ENCODE results near the gene SP7. TPM values are rescaled to one million over a fixed set of nuclear protein-coding genes. Genes with fewer than 3 reads are reported as not detected.
A peak's percentile ranks its signal among the peaks of the same experiment; 100 is the strongest.

The SP7 gene
- total and polyA plus RNA-seq, 9 of the 15 experiments (the other 6 are each of a cell fraction or from before 2014, with no cell fraction given) = 0.04 TPM; not detected in 8

- TF ChIP-seq HNRNPK (IDR thresholded peaks at IDR 0.05; ENCODE audit: low read depth, low read length, poor library complexity, severe bottlenecking) (no peak), RERE (CRISPR knock-in tag; IDR thresholded peaks at IDR 0.05; ENCODE audit: borderline replicate concordance) (no peak), ZNF589 (CRISPR knock-in tag; IDR thresholded peaks at IDR 0.05; ENCODE audit: low read depth) (peak; percentile 7; the same call in 1 of the 2 replicates), CEBPG (CRISPR knock-in tag; IDR thresholded peaks at IDR 0.05) (no peak), CEBPG (tag; conservative IDR thresholded peaks at IDR 0.05 in 1 of 2, IDR thresholded peaks at IDR 0.05 in 1 of 2) (peak in 1 of 2 experiments; percentile 79; a peak in 2 of 4 replicates), KDM1A (IDR thresholded peaks at IDR 0.05) (no peak), CBFA2T2 (conservative IDR thresholded peaks at IDR 0.05) (no peak)
Measured at GRCh38 chr12:53380794-53381730, 44.9 kb upstream of the SP7 start (continued).

Measured in K562 (cell line).